GM12878 (cell line): ENCODE data around the gene CMTM3. TPM values are rescaled to one million over a fixed set of nuclear protein-coding genes. Genes with fewer than 3 reads are reported as not detected.

ENCODE experiments used
- CTCF ChIP-seq, 3 experiments: IDR thresholded peaks in 2 of 3; conservative IDR thresholded peaks in 1 of 3; 2 replicates each; pipeline ENCODE4 v1.5.1; 2011; ENCODE audit warnings: low read depth in 3 of 3, low read length in 3 of 3, mild to moderate bottlenecking in 3 of 3, control low read depth in 2 of 3, moderate library complexity in 2 of 3, inconsistent platforms in 1 of 3, mixed read lengths in 1 of 3; ENCODE audit not compliant: control insufficient read depth in 2 of 3, insufficient read depth in 1 of 3; ENCODE audit errors: extremely low read depth in 1 of 3
- FOXM1 ChIP-seq: IDR thresholded peaks from 2 replicates; pipeline ENCODE4 v1.6.1; 2012; ENCODE audit warnings: low read depth, mild to moderate bottlenecking, inconsistent platforms, low read length, moderate library complexity
- LARP7 ChIP-seq: fragments of 450-650 bp; IDR thresholded peaks from 2 replicates; pipeline ENCODE4 v1.6.1; 2017; ENCODE audit warnings: mild to moderate bottlenecking
- MLLT1 ChIP-seq: fragments of 450-650 bp; IDR thresholded peaks from 2 replicates; pipeline ENCODE4 v1.6.1; 2016; ENCODE audit warnings: mild to moderate bottlenecking
- NR2F1 ChIP-seq: fragments of 450-650 bp; conservative IDR thresholded peaks from 2 replicates; pipeline ENCODE4 v1.6.1; 2017; ENCODE audit warnings: mild to moderate bottlenecking
- RAD21 ChIP-seq: IDR thresholded peaks from 2 replicates; pipeline ENCODE4 v1.6.1; 2011; ENCODE audit warnings: mild to moderate bottlenecking, low read depth, low read length, moderate library complexity; ENCODE audit not compliant: insufficient read depth
- SIX5 ChIP-seq: IDR thresholded peaks from 2 replicates; pipeline ENCODE4 v1.6.1; 2011; ENCODE audit warnings: mild to moderate bottlenecking, low read depth, low read length, moderate library complexity; ENCODE audit not compliant: severe bottlenecking
- SMC3 ChIP-seq: IDR thresholded peaks from 2 replicates; pipeline ENCODE4 v1.6.1; 2011; ENCODE audit warnings: low read length, improper control_type of control experiment, borderline replicate concordance
- WRNIP1 ChIP-seq: IDR thresholded peaks from 2 replicates; pipeline ENCODE4 v1.6.1; 2011; ENCODE audit warnings: low read depth, low read length, improper control_type of control experiment, borderline replicate concordance
- ZBTB40 ChIP-seq: fragments of 450-650 bp; IDR thresholded peaks from 2 replicates; pipeline ENCODE4 v1.6.1; 2016; ENCODE audit warnings: mild to moderate bottlenecking, moderate library complexity, borderline replicate concordance
- ZNF207 ChIP-seq: fragments of 450-650 bp; IDR thresholded peaks from 2 replicates; pipeline ENCODE4 v1.6.1; 2014; ENCODE audit warnings: antibody characterized with exemption, mild to moderate bottlenecking, borderline replicate concordance
- polyA plus RNA-seq, 11 experiments: library from polyadenylated mRNA; depleted of rRNA in 4 of 11; unstranded in 6 of 11; stranded (reverse) in 5 of 11; fragments of >200 nt; fragmentation: Nextera tagmentation in 4 of 11; fragmentation: Illumina TruSeq in 1 of 11; extraction: Ambion mirVana in 4 of 11; extraction: Trizol in 1 of 11; gene quantifications; 1 replicate in 1 of 11; 2 replicates in 10 of 11; pipeline versions ENCODE4 v1.2.1 to v1.2.3, GENCODE V29; 2011 to 2016; ENCODE audit warnings: inconsistent platforms in 2 of 11, missing spikeins in 2 of 11, low read depth in 1 of 11
- total RNA-seq, 4 experiments: library from RNA; depleted of rRNA in 3 of 4; stranded (reverse); fragments of >200 nt in 3 of 4; fragmentation: Illumina TruSeq in 1 of 4; extraction: Trizol in 1 of 4; gene quantifications; 2 replicates each; pipeline versions ENCODE4 v1.2.1 to v1.2.3, GENCODE V29; 2013 to 2021
- TF ChIP-seq, protein P1 (sequence below): IDR thresholded peaks from 2 replicates; pipeline ENCODE4 v1.6.1; 2011; ENCODE audit warnings: borderline replicate concordance, low read depth, mild to moderate bottlenecking, moderate library complexity, mixed read lengths, low read length; ENCODE audit not compliant: insufficient read depth; ENCODE audit errors: extremely low read length
- TF ChIP-seq, protein P2 (sequence below): fragments of 450-650 bp; IDR thresholded peaks from 2 replicates; pipeline ENCODE4 v1.6.1; 2017; ENCODE audit warnings: mild to moderate bottlenecking, moderate library complexity

The CMTM3 gene
- total and polyA plus RNA-seq, 10 of the 15 experiments (the other 5 are each of a cell fraction or from before 2014, with no cell fraction given) = 5.4 to 47.4 (median 28.6) TPM

GRCh38 chr16:66588981-66589713, 15.4 kb upstream of the CMTM3 start (continued):
- TF ChIP-seq CTCF (IDR thresholded peaks at IDR 0.05 in 2 of 3, conservative IDR thresholded peaks at IDR 0.05 in 1 of 3; ENCODE audit: control insufficient read depth in 2 of 3, extremely low read depth in 1 of 3, insufficient read depth in 1 of 3, low read depth in 3 of 3, low read length in 3 of 3) = peak; percentile 89 to 96 (median 91)
- TF ChIP-seq SIX5 = no peak
- peak; percentile 59; the same call in 1 of the 2 replicates for TF ChIP-seq WRNIP1
- TF ChIP-seq ZNF207 = no peak
- TF ChIP-seq RAD21 = peak; percentile 92
- TF ChIP-seq MLLT1 = no peak
- TF ChIP-seq LARP7 = 0 out of 2 replicates have a peak, but pooled peaks have one; percentile 30
- TF ChIP-seq FOXM1 = 0 out of 2 replicates have a peak, but pooled peaks have one; percentile 25
- 0 out of 2 replicates have a peak, but pooled peaks have one; percentile 23 for TF ChIP-seq NR2F1
- TF ChIP-seq, protein P1, sequence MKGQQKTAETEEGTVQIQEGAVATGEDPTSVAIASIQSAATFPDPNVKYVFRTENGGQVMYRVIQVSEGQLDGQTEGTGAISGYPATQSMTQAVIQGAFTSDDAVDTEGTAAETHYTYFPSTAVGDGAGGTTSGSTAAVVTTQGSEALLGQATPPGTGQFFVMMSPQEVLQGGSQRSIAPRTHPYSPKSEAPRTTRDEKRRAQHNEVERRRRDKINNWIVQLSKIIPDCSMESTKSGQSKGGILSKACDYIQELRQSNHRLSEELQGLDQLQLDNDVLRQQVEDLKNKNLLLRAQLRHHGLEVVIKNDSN = no peak
- no peak for TF ChIP-seq ZBTB40
- TF ChIP-seq, protein P2, sequence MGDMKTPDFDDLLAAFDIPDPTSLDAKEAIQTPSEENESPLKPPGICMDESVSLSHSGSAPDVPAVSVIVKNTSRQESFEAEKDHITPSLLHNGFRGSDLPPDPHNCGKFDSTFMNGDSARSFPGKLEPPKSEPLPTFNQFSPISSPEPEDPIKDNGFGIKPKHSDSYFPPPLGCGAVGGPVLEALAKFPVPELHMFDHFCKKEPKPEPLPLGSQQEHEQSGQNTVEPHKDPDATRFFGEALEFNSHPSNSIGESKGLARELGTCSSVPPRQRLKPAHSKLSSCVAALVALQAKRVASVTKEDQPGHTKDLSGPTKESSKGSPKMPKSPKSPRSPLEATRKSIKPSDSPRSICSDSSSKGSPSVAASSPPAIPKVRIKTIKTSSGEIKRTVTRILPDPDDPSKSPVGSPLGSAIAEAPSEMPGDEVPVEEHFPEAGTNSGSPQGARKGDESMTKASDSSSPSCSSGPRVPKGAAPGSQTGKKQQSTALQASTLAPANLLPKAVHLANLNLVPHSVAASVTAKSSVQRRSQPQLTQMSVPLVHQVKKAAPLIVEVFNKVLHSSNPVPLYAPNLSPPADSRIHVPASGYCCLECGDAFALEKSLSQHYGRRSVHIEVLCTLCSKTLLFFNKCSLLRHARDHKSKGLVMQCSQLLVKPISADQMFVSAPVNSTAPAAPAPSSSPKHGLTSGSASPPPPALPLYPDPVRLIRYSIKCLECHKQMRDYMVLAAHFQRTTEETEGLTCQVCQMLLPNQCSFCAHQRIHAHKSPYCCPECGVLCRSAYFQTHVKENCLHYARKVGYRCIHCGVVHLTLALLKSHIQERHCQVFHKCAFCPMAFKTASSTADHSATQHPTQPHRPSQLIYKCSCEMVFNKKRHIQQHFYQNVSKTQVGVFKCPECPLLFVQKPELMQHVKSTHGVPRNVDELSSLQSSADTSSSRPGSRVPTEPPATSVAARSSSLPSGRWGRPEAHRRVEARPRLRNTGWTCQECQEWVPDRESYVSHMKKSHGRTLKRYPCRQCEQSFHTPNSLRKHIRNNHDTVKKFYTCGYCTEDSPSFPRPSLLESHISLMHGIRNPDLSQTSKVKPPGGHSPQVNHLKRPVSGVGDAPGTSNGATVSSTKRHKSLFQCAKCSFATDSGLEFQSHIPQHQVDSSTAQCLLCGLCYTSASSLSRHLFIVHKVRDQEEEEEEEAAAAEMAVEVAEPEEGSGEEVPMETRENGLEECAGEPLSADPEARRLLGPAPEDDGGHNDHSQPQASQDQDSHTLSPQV = no peak
- peak; percentile 89 for TF ChIP-seq SMC3
